GM19099 (cell line): ENCODE measurements around the gene ZC3H13.

Experiments
- POLR2A ChIP-seq: IDR thresholded peaks from 3 replicates; pipeline ENCODE4 v1.6.1; 2011; ENCODE audit warnings: low read depth; ENCODE audit not compliant: insufficient read length; ENCODE audit errors: extremely low read depth

ZC3H13 gene

GRCh38 chr13:45996631-45997030, 55.9 kb downstream of the ZC3H13 start:
- no peak for TF ChIP-seq POLR2A

GRCh38 chr13:45995245-45995644, 57.3 kb downstream of the ZC3H13 start:
- no peak for TF ChIP-seq POLR2A

GRCh38 chr13:45994752-45995151, 57.8 kb downstream of the ZC3H13 start:
- no peak for TF ChIP-seq POLR2A

GRCh38 chr13:45989607-45990006, 62.9 kb downstream of the ZC3H13 start:
- no peak for TF ChIP-seq POLR2A

GRCh38 chr13:45975337-45975736, 77.2 kb downstream of the ZC3H13 start:
- no peak for TF ChIP-seq POLR2A

- no peak for TF ChIP-seq POLR2A
Observed at GRCh38 chr13:45974500-45974899, 78.0 kb downstream of the ZC3H13 start.

- TF ChIP-seq POLR2A, result no peak
Observed at GRCh38 chr13:45967589-45967988, 85.0 kb downstream of the ZC3H13 start.

GRCh38 chr13:45966715-45967114, 85.8 kb downstream of the ZC3H13 start:
- no peak for TF ChIP-seq POLR2A

- TF ChIP-seq POLR2A, result no peak
Observed at GRCh38 chr13:45961468-45961867, 91.1 kb downstream of the ZC3H13 start.

- TF ChIP-seq POLR2A, result no peak
Observed at GRCh38 chr13:45954836-45955800, 97.4 kb downstream of the ZC3H13 start.

GRCh38 chr13:45953082-45953481, 99.5 kb downstream of the ZC3H13 start:
- no peak for TF ChIP-seq POLR2A

- no peak for TF ChIP-seq POLR2A
Observed at GRCh38 chr13:45951724-45952123, 100.8 kb downstream of the ZC3H13 start.

- TF ChIP-seq POLR2A, result no peak
Observed at GRCh38 chr13:45951166-45951565, 101.4 kb downstream of the ZC3H13 start.

GRCh38 chr13:45950386-45951000, 102.1 kb downstream of the ZC3H13 start:
- no peak for TF ChIP-seq POLR2A

- no peak for TF ChIP-seq POLR2A
Observed at GRCh38 chr13:45949161-45949560, 103.4 kb downstream of the ZC3H13 start.

- no peak for TF ChIP-seq POLR2A
Observed at GRCh38 chr13:45943965-45944364, 108.6 kb downstream of the ZC3H13 start.
